ENCODE results near the gene KRTAP2-3.

The KRTAP2-3 gene

DNA sequence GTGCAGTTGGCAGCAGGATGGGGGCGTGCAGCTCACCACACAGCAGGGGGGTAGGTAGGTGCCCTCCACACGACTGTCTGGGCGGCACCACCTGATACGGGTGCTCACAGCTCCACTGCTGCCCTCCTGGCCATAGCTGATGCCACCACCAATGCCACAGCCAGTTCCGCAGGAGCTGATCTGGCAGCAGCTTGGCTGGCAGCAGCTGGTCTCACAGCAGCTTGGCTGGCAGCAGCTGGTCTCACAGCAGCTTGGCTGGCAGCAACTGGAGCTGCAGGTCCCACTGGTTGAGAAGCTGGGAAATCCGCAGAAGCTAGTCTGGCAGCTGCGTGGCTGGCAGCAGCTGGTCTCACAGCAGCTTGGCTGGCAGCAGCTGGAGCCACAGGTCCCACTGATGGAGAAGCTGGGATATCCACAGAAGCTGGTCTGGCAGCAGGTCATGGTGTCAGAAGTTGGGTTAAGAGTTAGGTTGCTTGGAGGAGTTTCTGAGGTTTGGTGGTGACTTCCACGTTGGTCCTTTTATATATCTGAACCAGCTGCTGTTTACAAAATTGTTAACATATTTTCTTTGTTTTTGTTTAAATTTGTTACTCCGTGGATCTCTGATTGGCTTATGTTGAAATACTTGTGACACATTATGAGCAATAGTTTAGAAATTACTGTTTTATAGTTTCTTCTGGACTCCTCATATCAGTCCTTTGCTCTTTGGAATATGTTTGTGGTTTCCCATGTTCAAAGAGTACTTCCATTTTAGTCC, 33.0 kb downstream of the KRTAP2-3 start, which contains the start of gene KRTAP1-5:
KRTAP1-5 (minus strand) TSS at position 494 of the 757 bp plus-strand sequence; CDS start at position 441, 53 bp downstream.
- DNase-seq: peak; percentile 68

DNA sequence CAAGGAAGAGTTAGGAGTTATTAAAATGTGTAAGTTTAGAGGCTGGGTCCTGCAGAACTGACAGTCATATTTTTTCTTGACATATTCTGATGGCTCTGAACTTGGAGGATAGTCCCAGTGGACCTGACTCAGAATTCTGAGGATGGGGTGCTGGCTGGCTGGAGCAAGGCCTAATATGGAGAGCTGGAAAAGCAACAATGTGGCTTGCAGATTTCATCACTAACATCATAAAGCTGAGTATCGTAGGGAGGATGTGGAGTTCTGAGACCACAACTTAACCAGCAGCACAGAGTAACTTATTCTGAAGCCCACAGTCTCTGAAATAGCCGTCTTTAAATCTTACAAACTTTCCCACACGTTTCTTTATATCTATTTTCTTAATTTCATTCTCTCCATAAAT, 35.2 kb downstream of the KRTAP2-3 start:
- DNase-seq: no peak

DNA sequence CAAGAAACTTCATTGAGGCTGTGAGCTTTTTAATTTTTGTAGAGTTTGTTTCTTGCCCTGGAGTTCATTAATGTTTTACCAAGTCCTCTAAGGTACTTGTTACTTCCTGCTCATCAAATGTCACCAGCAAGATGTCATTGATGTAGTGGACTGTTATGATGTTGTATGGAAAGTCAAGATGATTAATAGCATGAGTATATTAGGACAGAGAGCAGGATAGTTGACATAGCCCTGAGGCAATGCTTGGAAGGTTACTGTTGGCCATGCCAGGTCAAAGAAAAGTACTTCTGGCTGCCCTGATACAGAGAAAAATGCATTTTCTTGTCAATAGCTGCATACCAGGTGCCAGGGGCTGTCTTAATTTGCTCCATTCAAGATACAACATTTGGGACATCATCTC, 39.6 kb downstream of the KRTAP2-3 start:
- no peak for DNase-seq

DNA sequence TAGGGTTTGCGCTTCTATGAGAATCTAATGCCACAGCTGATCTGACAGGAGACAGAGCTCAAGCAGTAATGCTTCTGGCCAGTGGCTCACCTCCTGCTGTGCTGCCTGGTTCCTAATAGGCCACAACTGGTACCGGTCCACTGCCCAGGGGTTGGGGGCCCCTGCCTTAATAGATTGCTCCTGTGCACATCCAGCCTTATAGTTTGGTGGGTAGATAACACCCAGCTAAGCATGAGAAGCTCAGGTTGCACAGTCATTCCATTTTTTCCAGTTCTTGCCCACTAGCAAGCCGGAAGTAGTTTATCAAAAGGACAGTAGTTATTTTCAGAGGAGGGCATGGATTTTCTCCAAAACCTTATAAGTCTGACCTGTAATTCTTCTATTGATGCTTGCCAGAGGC, 40.5 kb downstream of the KRTAP2-3 start:
- no peak for DNase-seq

DNA sequence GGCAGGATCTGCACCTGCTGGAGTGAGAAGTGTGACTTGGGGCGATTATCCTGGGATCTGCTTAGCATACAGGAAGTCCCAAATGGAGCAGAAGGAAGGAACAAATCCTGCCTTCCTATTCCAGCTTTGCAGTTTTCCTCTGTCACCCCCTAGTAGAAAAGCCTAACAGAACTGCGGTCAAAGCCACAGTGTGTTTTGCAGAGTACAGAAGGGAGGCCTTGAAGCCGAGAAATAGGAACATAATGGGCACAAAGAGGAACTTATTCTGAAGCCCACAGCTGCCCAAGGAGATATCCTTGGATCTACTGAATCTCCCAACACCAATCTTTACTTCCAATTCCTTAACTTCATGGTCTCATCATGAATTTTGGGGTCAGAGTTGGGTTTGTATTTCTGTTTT, 41.4 kb downstream of the KRTAP2-3 start:
- no peak for DNase-seq

DNA sequence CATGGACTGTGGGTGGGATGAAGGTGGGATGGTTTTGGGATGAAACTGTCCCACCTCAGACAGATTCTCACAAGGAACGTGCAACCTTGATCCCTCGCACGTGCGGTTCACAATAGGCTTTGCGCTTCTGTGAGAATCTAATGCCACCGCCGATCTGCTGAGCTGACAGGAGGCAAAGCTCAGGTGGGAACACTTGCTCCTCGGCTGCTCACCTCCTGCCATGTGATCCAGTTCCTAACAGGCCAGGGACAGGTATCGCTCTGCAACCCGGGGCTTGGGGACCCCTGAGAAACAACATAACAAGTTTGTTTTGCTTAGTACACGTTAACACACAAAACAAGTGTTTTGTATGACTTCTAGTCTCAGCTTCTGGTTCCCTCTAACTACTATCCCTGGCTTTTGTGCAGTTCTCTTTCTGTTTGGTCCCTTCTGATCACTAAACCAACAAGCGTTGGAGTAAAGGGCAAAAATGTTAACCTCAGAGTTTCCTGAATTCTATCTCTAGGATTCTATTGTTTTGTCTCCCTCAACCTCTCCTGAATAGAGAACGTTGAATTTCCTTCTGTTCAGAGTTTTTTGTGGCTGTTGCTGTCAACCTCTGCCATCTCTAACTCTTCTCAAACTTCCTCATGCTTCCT, 43.2 kb downstream of the KRTAP2-3 start:
- no peak for DNase-seq

DNA sequence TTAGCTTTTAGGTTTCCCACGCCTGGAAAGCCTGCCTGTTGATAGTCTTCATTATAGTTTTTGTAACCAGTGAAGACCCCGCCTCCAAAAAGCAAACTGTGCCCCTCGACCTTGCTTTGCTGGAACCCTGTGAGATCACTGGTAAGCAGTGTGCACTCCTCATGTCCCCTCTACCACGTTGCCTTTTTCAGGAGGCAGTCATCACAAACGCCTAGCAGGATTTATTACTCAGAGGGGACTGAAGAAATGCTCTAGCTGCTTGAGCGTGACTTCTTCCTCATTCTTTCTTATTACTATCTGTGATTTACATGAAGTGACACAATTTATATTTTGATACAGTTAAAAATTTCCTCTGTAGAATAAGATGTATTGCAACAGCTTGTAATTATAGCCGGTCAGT, 44.5 kb downstream of the KRTAP2-3 start:
- DNase-seq: no peak

DNA sequence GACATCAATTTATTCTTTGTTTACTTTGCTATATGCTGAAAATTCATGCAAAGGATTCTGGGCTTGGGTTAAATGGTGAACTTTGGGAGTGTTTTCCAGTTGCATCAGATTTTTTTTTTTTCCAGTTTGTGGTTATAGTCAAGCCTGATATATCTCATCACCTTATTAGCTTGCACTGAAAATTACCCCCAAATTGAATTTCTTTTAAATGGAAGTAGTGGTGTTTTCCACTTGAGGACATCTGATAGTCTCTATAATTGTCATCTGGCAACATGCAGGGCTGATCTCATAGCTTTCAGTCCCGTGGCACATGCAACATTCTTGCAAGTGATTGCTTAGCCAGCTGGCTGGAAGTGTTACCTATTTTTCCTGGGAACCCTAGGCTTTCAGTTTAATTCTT, 46.3 kb downstream of the KRTAP2-3 start:
- DNase-seq: peak; percentile 63

DNA sequence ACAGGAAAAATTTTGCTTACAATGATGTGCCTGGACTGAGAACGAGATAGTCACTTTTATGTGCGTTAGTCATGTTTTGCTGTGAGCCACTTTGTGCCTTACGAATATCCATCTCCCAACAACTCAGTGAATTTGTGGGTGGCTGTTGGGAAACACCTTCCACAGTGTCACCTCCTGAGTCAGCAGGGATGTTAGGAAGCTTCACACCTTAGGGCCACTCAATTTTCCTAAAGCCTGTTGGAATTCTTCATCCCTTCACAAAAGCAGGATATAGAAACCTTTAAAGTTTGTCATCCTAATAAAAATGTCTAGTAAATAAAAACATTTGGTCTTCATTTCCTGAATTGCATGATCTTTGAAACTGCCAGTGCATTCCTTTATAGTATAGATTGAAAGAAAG, 46.7 kb downstream of the KRTAP2-3 start:
- DNase-seq: no peak

DNA sequence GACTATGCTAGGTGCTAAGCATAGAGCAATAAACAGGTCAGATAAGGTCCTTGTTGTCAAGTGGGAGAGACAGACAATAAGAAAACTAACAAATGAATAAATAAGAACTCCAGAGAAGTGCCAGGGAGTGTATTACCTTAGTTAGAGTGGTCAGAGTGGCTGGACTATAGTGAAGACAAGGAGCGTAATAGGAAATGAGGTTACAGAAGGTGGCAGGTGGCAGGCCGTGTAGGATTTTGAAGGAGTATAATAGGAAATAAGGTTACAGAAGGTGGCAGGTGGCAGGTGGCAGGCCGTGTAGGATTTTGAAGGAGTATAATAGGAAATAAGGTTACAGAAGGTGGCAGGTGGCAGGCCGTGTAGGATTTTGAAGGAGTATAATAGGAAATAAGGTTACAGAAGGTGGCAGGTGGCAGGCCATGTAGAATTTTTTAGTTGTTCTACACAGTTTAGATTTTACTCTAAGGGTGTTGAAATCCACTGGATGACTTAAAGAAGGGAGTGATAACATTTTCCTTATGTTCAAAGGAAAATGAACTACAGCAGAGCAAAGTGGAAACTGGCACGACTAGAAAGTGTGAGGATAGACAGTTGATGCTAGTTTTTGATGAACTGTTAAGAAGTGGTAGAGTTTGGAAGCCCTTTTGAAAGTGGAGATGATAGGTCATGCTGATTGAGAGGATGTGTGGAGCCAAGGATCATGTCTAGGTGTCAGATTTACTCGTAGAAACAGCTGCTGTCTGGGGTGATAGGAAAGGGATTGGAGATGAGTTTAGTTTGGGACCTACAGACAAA, 47.4 kb downstream of the KRTAP2-3 start:
- DNase-seq: peak; percentile 15

DNA sequence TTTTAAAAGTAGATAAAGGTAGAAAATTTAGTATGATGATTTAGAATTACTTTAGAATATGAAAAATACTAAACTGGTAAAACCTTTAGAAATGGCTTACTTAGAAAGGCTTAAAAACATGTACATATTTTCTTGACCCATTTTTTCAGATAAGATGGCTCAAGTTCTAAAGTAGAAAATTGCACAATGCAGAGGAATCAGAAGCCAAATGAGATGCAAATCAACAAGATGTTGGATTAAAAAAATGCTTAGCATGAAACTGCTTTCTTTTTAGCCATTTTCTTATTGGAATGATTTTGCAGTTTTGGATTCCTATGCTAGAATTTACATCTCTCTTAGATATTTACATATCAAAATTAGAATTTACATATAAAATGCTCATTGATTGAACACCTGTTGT, 49.5 kb downstream of the KRTAP2-3 start:
- DNase-seq: no peak

DNA sequence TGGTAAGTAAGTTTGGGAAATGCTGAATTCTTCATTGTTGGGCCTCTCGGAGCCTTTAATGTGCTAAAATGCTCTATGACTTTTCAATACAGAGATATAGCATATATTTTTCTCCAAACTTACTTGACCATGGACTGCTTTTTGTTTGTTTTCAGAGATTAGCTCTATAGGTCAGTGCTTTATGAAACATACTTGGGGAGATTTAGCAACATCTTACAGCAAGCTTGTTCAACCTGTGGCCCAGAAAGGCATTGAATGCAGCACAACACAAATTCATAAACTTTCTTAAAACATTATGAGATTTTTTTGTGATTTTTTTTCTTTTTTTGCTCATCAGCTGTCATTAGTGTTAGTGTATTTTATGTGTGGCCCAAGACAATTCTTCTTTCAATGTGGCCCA, 50.0 kb downstream of the KRTAP2-3 start:
- no peak for DNase-seq

DNA sequence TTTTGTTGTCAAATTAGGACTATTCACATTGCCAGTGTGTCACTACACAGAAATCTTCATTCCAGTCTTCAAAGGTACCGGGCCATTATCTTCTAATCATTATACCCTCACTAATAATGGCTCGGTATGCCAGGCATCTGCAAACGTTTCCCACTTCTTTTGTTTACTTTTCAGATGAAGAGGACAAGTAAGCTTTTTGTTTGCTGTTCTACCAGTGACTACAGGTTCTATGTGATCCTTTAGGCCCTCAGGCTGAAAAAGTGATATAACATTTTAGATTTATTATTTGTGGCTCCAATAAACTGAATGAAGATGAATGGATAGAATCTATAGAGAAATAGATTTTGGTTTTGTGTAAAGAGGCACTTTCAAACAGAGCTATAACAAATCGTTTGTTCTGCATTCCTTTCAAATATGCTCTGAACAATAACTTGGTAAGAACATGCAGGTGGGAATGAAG, 50.6 kb downstream of the KRTAP2-3 start:
- DNase-seq: no peak

Measured in NCI-H2029 (cell line).